ENCODE measurements around the gene KCNAB1.

KCNAB1 gene

DNA sequence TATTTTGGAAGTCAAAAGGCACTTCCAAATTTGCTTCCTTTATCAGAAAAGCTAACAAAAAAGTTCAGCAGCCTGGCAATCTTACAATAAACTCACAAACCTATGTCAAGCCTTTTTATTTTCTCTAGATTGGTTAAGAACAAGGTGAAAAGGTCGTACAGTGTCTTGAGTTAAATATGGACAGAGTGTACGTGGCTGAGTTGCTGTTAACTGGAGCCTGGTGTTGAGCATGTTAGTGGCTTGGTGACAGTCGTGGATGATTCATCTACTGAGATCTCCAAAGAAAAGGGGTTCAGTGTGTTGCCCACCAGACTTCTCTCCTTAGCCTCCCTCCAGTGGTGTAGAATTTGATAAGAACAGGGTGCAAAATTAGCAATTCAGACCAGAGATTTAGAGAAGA lies 344.8 kb downstream of the KCNAB1 start:
- Histone ChIP-seq H3K36me3 (ENCODE audit: control insufficient read depth, insufficient read depth, low read length) (no peaks in the 10 kb centered on the region), H3K4me3 (ENCODE audit: low read depth, low read length) (no peak overlapping the region), H3K4me2 (ENCODE audit: low read length) (no peak overlapping the region), H3K9ac (no peak overlapping the region), H3K27me3 (ENCODE audit: control insufficient read depth, insufficient read depth, low read length) (no peaks in the 10 kb centered on the region), H3K79me2 (no peaks in the 10 kb centered on the region), H3K9me3 (ENCODE audit: control insufficient read depth, low read length) (no peaks in the 10 kb centered on the region), H2AFZ (no peak overlapping the region), H3K27ac (no peak overlapping the region), H3K4me1 (no peaks in the 10 kb centered on the region)
- no peak for TF ChIP-seq CTCF (IDR thresholded peaks at IDR 0.05)

GRCh38 chr3:156469456-156469855 lies 349.1 kb downstream of the KCNAB1 start:
- no peak overlapping the region for H2AFZ ChIP-seq
- H3K9ac ChIP-seq: no peak overlapping the region
- no peak for TF ChIP-seq CTCF (IDR thresholded peaks at IDR 0.05)
- H3K27ac ChIP-seq: no peak overlapping the region
- H3K27me3 ChIP-seq (ENCODE audit: control insufficient read depth, insufficient read depth, low read length): no peaks in the 10 kb centered on the region
- no peak overlapping the region for H3K4me2 ChIP-seq (ENCODE audit: low read length)
- H3K4me3 ChIP-seq (ENCODE audit: low read depth, low read length): no peak overlapping the region
- H3K36me3 ChIP-seq (ENCODE audit: control insufficient read depth, insufficient read depth, low read length): no peaks in the 10 kb centered on the region
- H3K79me2 ChIP-seq: no peaks in the 10 kb centered on the region
- H3K9me3 ChIP-seq (ENCODE audit: control insufficient read depth, low read length): no peaks in the 10 kb centered on the region
- no peaks in the 10 kb centered on the region for H3K4me1 ChIP-seq

GRCh38 chr3:156471431-156471830 lies 351.1 kb downstream of the KCNAB1 start:
- no peaks in the 10 kb centered on the region for H3K4me1 ChIP-seq
- no peak overlapping the region for H3K27ac ChIP-seq
- no peak overlapping the region for H3K9ac ChIP-seq
- H3K9me3 ChIP-seq (ENCODE audit: control insufficient read depth, low read length): no peaks in the 10 kb centered on the region
- no peak for TF ChIP-seq CTCF (IDR thresholded peaks at IDR 0.05)
- no peak overlapping the region for H2AFZ ChIP-seq
- H3K36me3 ChIP-seq (ENCODE audit: control insufficient read depth, insufficient read depth, low read length): no peaks in the 10 kb centered on the region
- no peak overlapping the region for H3K4me2 ChIP-seq (ENCODE audit: low read length)
- H3K27me3 ChIP-seq (ENCODE audit: control insufficient read depth, insufficient read depth, low read length): no peaks in the 10 kb centered on the region
- H3K4me3 ChIP-seq (ENCODE audit: low read depth, low read length): no peak overlapping the region
- H3K79me2 ChIP-seq: no peaks in the 10 kb centered on the region

DNA sequence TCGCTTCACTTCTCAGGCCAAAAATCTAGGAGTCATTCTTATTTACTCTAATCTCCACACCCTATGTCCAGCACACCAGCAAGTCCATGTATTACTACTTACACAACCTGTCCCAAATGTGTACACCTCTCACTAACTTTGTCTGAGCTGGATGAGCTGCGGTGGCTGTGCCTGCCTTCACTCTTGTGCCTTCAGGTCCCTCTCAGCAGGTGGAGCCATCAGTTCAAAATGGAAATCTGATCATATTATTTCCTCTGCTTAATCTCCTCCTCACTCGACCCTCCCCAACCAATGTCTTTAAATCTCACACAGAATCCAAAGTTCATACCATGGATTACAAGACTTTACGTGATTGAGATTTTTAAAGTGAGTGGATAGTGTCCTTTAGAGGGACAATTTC lies 351.8 kb downstream of the KCNAB1 start:
- Histone ChIP-seq H2AFZ (no peak overlapping the region), H3K27ac (no peak overlapping the region), H3K79me2 (no peaks in the 10 kb centered on the region), H3K9ac (no peak overlapping the region), H3K27me3 (ENCODE audit: control insufficient read depth, insufficient read depth, low read length) (no peaks in the 10 kb centered on the region), H3K4me2 (ENCODE audit: low read length) (no peak overlapping the region), H3K36me3 (ENCODE audit: control insufficient read depth, insufficient read depth, low read length) (no peaks in the 10 kb centered on the region), H3K4me1 (no peaks in the 10 kb centered on the region), H3K4me3 (ENCODE audit: low read depth, low read length) (no peak overlapping the region), H3K9me3 (ENCODE audit: control insufficient read depth, low read length) (no peaks in the 10 kb centered on the region)
- no peak for TF ChIP-seq CTCF (IDR thresholded peaks at IDR 0.05)

- H3K36me3 ChIP-seq (ENCODE audit: control insufficient read depth, insufficient read depth, low read length): no peaks in the 10 kb centered on the region
- H3K79me2 ChIP-seq: no peaks in the 10 kb centered on the region
- TF ChIP-seq CTCF (IDR thresholded peaks at IDR 0.05): no peak
- H2AFZ ChIP-seq: no peak overlapping the region
- H3K27me3 ChIP-seq (ENCODE audit: control insufficient read depth, insufficient read depth, low read length): no peaks in the 10 kb centered on the region
- no peaks in the 10 kb centered on the region for H3K9me3 ChIP-seq (ENCODE audit: control insufficient read depth, low read length)
- H3K4me1 ChIP-seq: no peaks in the 10 kb centered on the region
- no peak overlapping the region for H3K4me2 ChIP-seq (ENCODE audit: low read length)
- H3K9ac ChIP-seq: no peak overlapping the region
- no peak overlapping the region for H3K27ac ChIP-seq
- no peak overlapping the region for H3K4me3 ChIP-seq (ENCODE audit: low read depth, low read length)
Observed at GRCh38 chr3:156472684-156473083, 352.3 kb downstream of the KCNAB1 start.
